SW 1271 (cell line): Measurements from ENCODE around the gene CCL27.
A peak's percentile ranks its signal among the peaks of the same experiment; 100 is the strongest.
"Not testable (repeated sequence)": the region's sequence is repeated elsewhere in the genome, so short reads cannot be mapped to it uniquely, and the experiment has no call there.

ENCODE experiments used
- DNase-seq, 2 experiments: peaks; one replicate each; lab custom pipeline; 2025; lab: John Stamatoyannopoulos, UW

The CCL27 gene

DNA sequence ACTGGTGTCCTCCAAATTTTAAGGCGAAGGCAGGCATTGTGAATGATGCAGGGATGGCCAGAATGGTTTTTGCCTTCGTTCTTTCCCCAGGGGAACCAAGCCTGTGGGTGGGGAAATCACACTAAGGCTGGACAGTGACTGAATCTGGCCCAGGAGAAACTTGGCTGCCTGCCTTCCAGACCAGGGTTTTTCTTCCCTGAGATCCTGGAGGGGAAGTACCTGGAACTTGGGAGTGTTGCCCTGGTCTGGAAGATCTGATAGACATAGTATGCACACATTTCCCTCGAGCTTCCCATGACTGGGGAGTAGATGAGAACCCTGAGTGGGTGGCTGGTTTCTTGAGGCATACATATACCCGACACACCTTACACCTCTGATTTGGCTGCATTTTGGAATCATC, 11.1 kb downstream of the CCL27 start:
- no peak for DNase-seq

DNA sequence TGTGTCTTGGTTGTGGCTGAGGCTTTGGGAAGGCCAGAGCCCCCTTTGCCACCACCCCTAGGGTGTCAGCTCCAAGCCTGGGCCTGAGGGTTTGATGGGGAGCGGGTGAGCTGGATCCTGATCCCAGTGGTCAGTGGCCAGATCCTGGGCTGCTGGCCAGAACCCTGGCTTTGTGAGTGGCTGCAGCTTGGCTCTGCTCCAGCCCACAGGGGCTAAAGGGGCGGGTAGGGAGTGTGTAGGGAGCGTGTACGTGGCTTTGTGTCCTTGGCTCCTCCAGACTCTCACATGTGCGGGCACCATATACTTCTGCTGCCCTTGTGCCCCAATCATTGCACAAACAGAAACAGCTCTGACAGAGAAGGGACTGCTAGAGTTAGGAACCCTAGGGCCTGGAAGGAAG, 11.6 kb downstream of the CCL27 start:
- no peak for DNase-seq

DNA sequence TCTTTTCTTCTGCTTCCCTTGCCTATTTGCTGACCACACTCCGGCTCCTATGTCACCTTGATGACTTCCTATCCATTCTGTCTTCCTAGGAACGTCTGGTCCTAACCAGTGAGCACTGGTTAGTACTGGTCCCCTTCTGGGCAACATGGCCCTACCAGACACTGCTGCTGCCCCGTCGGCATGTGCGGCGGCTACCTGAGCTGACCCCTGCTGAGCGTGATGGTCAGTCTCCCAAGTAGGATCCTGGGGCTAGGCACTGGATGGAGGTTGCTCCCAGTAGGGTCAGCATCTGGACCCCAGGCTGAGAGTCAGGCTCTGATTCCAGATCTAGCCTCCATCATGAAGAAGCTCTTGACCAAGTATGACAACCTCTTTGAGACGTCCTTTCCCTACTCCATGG, 13.8 kb downstream of the CCL27 start:
- no peak for DNase-seq

DNA sequence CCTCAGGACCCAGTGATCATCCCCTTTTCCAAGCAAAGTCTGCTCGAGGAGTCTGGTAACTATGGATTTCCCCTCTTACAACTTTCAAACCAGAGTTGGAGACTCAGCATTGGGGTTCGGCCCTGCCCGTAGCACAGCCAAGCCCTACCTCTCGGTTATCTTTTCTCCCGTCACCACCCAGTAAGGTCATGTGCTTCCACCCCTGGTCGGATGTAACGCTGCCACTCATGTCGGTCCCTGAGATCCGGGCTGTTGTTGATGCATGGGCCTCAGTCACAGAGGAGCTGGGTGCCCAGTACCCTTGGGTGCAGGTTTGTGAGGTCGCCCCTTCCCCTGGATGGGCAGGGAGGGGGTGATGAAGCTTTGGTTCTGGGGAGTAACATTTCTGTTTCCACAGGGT, 14.8 kb downstream of the CCL27 start:
- DNase-seq = no peak

DNA sequence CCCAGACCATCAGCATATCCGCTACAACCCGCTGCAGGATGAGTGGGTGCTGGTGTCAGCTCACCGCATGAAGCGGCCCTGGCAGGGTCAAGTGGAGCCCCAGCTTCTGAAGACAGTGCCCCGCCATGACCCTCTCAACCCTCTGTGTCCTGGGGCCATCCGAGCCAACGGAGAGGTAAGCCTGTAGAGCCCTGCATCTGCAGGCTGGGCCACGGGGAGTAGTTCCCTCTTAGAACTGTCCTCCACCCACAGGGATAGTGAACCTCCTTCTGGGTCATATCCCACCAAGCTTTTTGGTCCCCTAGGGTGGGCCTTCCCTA, 15.4 kb downstream of the CCL27 start:
- no peak for DNase-seq

DNA sequence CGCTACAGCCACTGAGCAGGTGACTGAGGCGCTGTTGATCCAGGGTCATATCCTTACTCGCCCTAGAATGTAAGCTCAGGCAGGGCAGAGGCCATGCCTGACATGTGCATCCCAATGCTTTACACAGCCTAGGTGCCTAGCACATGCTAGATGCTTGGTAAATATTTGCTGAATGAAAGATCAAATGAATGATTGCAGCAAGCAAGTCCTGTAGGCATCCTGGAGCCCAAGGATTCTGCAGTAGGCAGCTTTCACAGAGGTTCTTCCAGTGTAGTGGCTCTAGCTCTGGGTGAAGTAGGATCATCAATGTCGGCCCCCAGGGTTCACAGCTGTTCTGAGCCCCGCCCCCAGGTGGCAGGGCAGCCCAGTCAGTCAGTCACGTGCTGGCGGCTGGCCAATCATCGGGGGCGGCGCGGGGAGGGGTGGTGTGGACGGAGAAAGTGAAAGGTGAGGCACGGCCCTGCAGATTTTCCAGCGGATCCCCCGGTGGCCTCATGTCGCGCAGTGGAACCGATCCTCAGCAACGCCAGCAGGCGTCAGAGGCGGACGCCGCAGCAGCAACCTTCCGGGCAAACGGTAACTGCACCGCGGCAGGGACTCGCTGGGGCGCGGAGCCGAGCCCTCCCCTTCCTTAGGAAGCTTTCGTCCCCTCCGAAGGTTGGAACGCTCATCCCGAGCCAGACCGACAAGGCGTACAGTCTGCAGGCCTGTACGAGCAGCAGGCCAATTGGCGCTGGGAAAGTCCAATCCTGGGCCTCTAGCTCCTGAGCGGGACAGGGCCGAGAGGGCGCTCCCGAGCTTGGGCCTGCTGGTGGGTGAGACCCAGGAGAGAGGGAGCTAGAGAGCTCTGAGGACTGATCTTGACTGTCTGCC, 16.0 kb downstream of the CCL27 start, which contains the start of gene GALT:
Gene GALT (plus strand): TSS at position 465 of the 873 bp plus-strand sequence. CDS start 30 bp downstream, at position 495.
- peak; percentile 51 to 75 for DNase-seq

DNA sequence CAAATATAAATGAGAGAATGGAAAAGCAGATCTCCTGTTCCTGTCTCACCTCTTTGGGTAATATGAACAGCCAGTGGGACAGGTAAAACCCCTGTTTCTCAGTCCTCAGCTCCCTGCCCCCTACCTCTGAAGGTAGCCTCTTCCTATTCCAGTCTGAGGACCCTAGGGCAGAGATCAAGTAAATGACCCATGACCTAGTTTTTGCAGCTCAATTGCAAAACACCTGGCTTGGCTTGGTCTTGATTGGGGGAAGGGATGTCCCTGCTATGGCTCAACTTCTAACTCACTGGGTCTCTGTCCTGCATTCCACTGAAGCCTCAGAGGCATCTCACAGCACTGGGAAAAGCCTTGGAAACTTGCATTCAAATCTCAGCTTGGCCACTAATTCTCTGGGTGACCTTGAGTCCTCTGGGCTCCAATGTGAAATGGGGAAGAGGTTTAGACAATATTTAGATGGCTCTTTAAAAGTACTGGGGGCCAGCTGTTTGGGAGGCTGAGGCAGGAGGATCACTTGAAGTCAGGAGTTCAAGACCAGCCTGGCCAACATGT, 17.6 kb downstream of the CCL27 start:
- DNase-seq = no peak

DNA sequence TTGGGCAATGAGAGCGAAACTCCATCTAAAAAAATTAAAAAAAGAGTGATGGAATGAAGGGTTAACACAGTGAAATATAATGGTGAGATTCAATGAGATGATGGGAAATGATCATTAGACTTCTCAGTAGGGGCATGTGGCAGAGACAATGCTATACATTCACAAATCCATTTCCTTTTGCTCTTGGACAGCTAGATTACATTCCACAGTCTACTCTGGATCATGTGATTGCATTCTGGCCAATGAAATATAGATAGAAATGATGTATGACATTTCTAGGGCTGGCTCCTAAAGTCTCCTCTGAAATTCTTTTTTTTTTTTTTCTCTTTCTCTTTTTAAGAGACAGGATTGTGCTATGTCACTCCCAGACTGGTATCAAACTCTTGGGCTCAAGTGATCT, 19.8 kb downstream of the CCL27 start:
- no peak for DNase-seq

DNA sequence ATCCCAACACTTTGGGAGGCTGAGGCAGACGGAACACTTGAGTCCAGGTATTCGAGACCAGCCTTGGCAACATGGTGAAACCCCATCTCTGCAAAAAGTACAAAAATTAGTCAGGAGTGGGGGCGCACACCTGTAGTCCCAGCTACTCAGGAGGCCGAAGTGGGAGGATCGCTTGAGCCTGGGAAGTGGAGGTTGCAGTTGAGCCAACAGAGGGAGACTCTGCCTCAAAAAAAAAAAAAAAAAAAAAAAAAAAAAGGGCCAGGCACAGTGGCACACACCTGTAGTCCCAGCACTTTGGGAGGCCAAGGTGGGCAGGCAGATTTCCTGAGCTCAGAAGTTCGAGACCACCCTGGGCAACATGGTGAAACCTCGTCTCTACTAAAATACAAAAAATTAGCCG, 23.1 kb downstream of the CCL27 start:
- not testable (repeated sequence) for DNase-seq

DNA sequence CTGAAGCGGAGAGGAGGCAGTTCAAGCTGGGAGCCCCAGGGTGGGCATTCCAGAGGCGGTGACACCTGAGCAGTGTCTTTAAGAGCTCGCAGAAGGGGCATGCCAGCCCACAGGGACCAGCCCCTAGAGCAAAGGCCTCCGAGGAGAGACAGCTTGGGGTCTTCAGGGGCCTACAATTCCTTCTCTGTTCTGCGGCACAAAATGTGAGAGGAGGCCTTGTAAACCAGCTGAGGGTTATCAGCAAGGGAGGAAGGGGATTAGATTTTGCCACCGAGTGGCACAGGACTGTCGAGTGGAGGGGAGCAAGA, 24.4 kb downstream of the CCL27 start:
- no peak for DNase-seq

DNA sequence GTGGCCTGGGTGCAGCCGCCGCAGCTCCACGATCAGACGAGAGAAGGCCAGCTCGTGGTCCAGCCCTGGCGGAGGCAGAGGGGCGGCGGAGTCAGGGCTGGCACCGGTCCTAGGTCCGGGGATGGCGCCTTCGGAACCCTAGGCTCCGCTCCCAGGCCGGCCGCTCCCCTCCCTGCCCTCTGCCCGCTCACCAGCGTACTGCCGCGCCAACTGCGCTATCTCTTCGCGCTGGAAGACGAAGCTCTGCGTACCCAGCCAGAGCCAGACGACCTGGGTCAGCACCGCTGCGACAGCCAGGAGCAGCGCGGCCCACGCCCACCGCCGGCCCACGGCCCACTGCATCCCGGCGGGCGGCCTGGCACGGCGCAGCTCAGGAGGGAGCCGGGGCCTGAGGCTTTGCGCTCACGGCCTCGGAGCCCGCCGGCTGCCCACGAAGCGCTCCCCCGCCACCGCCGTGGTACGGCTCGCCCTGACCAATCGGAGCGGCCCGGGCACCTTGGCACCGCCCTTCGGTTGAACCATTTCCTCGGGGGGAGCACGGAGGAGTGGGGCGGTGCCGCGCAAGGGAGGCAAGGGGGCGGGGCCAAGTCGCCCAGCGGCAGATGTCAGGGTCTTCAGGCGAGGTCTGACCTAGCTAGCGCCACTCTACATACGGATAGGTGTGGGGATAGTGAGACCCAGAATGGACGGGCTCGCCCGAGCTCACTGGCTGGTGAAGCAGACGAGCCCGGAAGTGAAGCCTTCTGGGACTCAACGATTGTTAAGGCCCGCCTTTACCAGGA, 24.9 kb downstream of the CCL27 start, which contains the start of gene SIGMAR1:
Gene SIGMAR1 (minus strand): TSS at position 432 of the 782 bp plus-strand sequence. CDS start 90 bp downstream, at position 342.
- peak; percentile 43 to 78 for DNase-seq

DNA sequence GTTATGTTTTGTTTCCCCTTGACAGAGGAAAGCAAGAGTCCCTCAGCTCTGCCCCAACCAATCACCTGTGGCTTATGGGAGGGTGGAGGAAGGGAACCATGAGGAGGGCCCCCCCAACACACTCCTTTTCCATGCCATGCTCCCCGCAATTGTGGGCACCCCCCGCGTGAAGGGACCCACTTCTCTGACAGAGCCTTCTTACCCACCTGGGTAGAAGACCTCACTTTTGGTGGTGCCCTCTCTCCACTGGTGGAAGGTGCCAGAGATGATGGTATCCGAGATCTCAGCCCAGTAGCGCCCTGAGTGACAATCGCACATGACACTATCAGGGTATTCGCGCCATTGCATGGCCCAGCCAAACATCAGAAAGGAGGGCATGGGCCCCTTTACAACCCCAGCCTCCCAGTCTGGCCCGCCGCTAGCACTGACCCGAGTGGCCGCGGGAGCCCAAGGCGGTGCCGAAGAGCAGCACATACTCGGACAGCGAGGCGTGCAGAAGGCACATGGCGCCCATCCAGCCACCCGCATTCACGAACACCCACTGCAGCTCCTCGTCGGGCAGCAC, 25.6 kb downstream of the CCL27 start:
- DNase-seq = no peak

DNA sequence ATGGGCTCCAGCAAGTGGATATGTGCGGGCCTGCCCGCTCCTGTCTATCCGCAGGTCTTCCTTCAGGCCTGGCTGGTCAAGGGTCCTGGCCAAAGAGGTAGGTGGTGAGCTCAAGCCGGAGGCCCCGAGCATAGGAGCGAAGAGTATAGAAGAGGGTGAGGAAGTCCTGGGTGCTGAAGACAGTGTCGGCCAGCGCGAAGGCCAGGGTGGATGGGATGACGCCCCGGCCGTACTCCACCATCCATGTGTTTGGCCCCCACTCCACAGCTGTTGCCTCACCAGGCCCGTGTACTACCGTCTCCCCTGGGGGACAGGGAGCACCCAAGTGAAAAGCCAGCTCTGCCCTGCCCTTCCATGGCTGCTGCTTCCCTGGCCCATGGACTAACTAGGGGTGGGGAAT, 26.9 kb downstream of the CCL27 start:
- DNase-seq = no peak

DNA sequence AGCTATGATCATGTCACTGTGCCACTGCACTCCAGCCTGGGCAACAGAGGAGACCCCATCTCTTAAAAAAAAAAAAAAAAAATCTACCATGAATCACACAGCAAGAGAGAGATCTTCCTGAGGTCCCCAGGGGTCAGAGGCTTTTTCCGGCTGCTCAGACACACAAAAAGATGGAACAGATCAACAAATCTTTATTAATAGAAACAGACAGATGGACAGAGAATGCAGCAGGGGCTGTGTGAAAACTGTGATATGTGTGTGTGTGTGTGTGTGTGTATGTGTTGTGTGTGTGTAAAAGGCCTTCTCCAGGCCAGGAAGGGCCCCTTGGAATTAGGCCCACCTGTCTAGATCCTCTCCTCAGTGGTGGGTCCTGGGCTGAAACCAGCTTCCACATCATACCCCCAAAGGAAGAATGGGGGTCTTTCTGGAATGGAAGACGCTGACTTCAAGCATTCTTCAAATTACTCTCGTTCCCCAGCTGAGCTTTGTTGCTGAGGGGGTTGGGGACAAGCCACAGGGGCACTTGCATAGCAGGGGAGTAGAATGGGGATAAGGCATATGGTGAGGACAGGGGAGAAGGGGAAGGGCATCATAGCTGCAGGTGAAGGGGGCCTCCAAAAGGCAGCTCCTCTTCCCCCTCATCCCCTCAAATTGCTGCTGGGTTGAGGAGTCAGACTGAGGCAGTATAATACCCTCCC, 27.8 kb downstream of the CCL27 start:
- no peak for DNase-seq

DNA sequence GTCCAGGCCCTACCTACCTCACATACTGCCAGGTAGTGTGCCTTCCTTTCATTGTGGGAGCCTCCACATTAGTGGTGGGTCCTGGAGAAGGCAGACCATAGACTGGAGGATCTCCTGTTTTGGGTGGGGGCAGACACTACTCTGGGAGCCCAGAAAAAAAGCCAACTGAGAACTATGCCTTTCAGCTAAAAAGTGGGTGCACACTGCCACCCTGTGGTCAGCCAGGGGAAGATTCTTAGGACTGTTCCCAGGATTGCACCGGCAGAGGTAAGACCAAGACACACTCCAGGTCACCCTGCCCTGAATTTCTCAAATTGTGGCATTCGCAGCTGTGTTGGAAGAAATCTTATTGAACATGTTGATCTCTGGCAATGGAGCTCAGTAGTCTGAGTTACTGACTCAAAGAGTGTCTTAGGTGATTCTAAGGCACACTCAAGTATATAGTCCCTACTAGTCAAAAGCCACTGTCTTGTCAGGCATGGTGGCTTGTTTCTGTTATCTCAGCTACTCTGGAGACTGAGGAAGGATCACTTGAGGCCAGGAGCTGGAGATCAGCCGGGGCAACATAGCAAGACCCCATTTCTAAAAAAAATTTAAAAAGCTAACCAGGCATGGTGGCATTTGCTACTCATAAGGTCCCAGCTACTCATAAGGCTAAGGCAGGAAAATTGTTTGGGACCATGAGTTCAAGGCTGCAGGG, 28.5 kb downstream of the CCL27 start:
- DNase-seq = peak in 1 of 2 experiments; percentile 52

DNA sequence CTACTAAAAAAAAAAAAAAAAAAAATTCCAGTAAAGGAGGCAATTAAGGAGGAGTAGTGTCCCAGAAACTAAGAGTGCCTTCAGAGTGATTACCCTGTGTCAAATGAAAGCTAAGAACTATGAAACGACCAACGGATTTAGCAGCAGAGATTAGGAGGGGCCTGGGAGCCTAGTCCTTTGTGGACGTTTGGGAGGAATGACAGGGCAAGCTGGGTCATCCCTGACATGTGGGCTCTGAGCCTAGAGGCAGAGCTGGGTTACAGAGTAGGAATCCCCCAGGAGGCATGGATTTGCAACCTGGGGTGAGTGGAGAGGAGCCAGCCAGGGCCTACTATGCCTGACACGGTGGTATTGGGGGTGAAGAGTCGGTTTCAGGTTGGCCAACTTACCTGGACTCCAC, 29.3 kb downstream of the CCL27 start:
- no peak for DNase-seq

DNA sequence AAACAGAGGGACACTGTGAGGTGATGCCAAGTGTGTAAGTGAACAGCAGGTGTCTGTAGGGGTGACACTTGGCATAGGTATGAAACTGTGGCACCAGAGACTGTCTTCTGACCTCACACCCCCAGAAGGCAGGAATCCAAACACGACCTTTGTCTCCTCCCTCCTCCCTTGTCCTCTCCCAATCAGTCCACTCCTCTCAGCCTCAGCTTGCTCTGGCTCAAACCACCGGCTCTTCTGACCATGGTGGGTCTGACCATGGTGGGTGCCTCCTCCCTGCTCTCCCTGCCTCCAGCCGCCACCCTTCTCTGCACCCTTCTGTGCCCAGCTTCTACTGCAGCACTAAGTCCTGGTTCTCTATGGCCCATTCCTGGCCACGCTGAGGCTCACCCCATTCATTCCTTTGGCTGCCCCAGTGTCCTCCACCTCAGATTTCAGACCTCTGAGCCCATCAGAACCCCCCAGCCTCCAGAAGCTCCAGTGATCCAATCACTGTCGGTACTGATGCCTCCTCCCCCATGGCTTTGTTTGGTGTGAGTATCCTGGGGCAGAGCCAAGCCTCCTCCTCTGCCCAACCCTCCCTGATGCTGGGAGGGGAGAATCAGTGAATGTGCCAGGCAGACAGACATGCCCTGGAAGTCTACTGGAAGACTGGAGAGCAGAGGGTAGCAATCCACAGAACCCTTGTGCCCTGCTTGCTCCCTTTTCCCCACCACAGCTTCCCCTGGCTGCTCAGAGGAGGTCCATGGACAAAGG, 31.9 kb downstream of the CCL27 start:
- DNase-seq = no peak

DNA sequence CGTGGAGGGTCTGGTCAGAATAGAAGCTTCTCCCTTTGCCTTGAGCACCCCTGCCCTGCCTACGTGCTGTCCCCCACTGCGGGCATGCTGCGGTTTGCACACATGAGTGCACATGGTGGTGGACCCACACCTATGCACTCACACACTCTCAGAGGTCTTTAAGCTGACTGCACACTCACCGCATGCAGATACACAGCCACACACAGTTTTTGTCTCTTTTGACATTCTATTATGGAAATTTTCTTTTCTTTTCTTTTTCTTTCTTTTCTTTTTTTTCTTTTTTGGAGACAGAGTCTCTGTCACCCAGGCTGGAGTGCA, 33.0 kb downstream of the CCL27 start:
- DNase-seq = no peak

DNA sequence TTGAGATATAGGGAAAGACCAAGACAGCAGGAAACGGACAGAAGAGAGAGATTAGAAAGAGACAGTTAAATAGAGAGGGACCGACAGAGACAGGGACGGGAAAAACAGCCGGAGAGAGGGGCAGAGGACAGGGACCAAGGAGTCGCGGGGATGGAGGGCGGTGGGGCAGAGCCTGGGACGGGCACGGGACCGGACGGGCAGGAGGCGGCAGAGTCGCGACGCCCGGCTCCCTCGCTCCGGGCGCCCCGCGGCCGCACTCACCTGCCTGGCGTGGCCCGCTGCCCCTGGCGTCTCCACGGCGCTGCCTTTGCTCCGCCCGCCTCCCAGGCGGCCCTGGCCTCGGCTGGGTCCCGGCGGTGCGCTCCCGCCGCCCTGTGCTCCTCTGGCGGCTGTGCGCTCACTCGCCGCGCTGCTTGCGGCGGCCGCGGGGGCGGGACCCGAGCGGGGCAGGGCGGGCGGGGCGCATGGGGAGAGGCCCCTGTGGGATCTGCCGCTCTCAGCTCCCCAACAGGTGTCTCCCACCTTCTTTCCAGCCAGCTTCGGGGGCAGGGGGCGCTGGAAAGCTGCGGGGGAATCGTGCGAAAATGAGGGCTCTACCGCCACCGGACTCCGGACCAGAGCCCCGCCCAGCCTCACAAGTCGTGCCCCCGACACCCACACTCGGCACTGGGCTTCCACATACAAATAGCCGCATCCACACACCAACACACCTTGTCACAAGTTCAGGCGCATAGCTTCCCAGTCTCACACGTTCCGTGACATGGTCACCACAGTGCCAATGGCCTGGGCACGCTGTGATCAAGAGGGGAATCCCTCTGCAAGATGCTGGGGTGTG, 33.6 kb downstream of the CCL27 start, which contains the start of gene ARID3C:
Gene ARID3C (minus strand): TSS at position 411 of the 835 bp plus-strand sequence. CDS start 1,052 bp downstream, outside the sequence.
- DNase-seq = no peak
